HG03442 (cell line): ENCODE data around the gene OR51E2.

Experiments used
- ATAC-seq: cut with Tn5 transposase; IDR thresholded peaks from one replicate; pipeline ENCODE4 v1.9.1; 2021; ENCODE audit warnings: mild to moderate bottlenecking, moderate library complexity; ENCODE audit not compliant: unreplicated experiment

Gene OR51E2

DNA sequence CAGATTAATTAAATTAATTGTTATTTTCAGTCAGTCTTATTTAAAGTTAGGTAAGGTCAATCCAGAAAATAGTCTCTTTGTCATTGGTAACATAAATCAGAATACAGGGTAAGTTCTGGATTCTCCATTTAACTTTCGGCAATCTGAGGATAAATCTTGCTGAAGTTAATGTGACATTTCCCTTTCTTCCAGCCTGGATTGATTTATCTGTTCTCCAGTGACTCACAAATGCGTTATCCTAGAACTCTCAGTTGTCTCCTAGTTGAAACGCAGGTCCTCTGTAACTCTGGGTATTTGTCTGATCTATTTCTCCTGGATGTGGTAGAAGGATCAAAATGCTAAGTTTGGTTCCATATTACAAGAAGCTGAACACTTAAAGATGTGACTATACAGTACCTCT, 32.9 kb downstream of the OR51E2 start:
- ATAC-seq = no peak

- no peak for ATAC-seq
Measured at GRCh38 chr11:4664183-4664582, 33.5 kb downstream of the OR51E2 start.

DNA sequence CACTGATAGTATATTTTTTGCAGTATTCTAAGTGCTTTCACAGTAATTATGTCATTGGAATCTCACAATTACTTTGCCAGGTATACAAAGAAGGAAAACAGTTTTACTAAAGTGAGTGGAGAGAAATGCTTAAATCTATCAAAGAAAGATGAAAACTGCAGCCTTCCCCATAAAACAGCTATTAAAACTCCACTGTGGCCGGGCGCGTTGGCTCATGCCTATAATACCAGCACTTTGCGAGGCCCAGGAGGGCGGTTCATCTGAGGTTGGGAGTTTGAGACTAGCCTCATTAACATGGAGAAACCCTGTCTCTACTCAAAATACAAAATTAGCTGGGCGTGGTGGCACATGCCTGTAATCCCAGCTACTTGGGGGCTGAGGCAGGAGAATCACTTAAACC, 34.8 kb downstream of the OR51E2 start:
- no peak for ATAC-seq

GRCh38 chr11:4658629-4659445, 38.8 kb downstream of the OR51E2 start:
- ATAC-seq = no peak

DNA sequence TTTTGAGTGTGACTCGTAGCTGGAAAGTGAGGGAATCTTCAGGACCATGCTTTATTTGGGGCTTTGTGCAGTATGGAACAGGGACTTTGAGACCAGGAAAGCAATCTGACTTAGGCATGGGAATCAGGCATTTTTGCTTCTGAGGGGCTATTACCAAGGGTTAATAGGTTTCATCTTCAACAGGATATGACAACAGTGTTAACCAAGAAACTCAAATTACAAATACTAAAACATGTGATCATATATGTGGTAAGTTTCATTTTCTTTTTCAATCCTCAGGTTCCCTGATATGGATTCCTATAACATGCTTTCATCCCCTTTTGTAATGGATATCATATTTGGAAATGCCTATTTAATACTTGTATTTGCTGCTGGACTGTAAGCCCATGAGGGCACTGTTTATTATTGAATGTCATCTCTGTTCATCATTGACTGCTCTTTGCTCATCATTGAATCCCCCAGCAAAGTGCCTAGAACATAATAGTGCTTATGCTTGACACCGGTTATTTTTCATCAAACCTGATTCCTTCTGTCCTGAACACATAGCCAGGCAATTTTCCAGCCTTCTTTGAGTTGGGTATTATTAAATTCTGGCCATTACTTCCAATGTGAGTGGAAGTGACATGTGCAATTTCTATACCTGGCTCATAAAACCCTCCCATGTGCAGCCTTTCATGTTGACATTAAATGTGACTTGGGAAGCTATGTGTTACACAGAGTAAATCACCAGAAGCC, 42.9 kb downstream of the OR51E2 start:
- ATAC-seq = no peak

DNA sequence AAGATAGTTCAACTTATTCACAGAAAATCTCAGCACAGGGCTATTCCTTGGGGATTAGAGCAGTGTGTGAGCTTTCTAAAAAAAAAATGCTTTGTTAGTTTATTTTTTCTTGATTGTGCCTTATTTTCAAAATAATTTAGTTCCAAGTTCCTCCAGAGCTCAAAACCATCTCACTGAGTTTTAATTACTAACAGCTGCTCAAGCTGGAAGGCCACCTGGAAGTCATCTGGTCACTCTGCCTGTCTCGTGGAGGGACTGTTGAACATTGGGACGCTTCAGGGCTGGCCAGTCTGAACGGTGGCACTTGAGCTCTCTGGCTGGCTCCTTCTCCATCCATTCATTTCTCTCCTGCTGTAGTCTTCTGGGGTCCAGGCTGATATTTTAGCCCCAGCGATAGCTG, 49.9 kb downstream of the OR51E2 start:
- ATAC-seq = no peak

GRCh38 chr11:4645974-4646373, 51.7 kb downstream of the OR51E2 start:
- ATAC-seq = no peak

- no peak for ATAC-seq
Measured at GRCh38 chr11:4644233-4644632, 53.4 kb downstream of the OR51E2 start.

GRCh38 chr11:4643682-4644081, 54.0 kb downstream of the OR51E2 start, which contains the start of gene OR51E1:
TSS of gene OR51E1 (plus strand) at chr11:4643982. CDS start at chr11:4652527, 8,545 bp downstream.
- no peak for ATAC-seq

DNA sequence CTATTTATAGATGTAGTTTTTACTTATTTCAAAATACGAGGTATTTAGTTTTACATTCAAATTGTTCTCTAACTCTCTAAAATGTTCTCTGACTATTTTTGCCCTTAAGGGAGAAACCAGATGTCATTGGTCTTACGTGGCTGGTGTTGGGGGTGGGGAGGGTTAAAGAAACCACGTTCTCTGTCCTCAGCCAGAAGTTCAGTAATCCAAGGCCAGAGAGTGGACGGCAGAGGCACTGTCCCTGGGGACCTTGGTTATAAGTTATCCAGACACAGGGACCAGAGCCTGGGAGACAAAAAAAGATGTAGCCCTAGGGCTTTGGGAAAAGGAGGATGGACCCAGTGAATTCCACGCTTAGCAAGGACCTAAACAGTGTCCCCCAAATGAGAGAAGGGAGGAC, 54.6 kb downstream of the OR51E2 start:
- no peak for ATAC-seq

- ATAC-seq = no peak
Measured at GRCh38 chr11:4642043-4642442, 55.6 kb downstream of the OR51E2 start.

DNA sequence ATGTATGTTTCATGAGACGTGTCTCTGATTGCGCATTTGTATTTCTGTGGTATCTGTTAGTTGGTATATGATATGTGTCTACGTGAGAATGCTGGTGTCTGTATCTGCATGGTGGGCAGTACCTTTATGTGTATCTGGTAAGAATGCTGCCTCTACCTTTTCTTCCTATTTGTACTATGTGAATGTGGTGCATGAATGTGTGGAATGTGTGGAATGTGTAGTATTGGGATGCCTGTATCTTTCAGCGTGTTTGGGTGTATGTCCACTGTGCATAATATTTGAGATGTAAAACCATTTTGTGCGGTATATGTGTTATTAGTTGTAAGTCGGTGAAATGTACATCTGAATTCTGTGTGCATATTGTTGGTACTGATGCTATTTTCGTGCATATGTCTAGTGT, 56.2 kb downstream of the OR51E2 start:
- ATAC-seq = no peak

GRCh38 chr11:4639931-4640330, 57.7 kb downstream of the OR51E2 start:
- ATAC-seq = no peak

GRCh38 chr11:4637662-4638047, 60.0 kb downstream of the OR51E2 start:
- ATAC-seq = no peak

DNA sequence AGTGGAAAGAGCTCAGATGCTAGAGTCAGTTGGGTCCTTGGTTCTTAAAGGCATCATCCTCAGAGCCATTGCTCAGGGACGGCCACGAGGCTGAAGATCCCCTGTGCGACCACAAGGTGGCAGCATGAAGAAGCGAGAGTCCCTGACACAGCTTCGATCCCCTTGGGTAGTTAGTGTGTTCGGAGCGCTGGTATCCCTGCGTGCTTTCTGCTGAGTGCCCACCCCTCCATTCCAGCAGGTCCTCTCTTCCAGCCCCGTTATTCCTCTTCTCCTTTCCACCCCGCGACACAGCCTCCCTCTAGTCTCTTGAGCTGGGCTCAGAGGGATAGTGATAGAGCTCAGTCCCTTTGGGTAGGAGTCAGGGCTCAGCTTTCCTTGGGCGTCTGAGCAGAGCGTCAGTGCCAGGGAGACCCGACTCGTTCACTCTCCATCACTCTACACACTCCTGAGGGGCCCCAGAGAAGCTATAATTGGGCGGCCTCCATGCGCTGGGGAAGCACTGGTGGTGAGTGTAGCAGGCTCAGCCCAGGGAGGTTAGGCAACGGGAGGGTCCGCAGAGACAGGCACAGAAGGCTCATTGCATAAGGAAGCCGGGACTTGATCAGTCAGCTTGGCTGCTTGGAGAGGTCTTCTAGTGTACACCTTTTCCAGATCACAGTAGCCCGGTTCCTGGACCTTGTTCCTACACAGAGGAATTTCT, 60.5 kb downstream of the OR51E2 start, which contains the start of gene OR51D1:
Gene OR51D1 (plus strand): TSS at position 516 of the 700 bp plus-strand sequence. CDS start 2,314 bp downstream, outside the sequence.
- peak; percentile 97 for ATAC-seq

GRCh38 chr11:4636136-4636535, 61.5 kb downstream of the OR51E2 start:
- no peak for ATAC-seq
